GM18861 (cell line): ENCODE measurements around the gene ZBTB20.

Source experiments
- ATAC-seq: cut with Tn5 transposase; IDR thresholded peaks from one replicate; pipeline ENCODE4 v1.9.1; 2021; ENCODE audit not compliant: unreplicated experiment

ZBTB20 gene

DNA sequence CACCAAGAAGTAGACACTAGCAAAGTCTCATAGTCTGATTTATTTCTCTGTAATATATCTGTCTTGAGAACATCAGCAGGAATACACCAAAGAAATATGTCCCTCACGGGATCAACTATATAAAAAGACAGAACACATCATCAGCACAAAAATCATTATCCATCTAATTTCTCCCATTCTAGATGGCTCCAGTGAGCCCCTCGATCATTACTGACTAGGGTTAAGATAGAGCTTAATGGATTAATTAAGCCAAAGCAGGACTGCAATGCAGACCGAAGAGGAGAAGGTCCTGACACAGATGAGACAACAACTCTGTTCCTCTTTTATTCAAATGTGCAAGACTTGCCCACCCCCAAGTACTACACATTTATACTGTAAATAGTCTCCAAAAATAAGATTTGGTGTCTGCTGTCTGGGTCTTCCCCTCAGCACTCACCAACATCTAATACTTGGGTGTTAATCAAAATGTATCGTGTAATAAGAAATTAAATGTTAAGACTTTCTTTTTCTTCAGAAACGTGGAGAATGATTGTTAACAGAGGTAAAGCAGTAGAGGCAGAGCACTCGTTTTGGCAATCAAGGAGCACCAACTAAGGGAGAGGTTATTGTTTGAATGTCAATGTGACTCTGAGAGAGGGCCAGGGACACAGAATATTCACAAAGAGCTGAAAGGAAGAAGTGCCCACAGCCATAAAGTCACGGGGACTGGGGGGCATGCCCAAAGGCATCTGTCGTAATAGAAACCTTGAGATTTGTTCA lies 719.6 kb downstream of the ZBTB20 start:
- no peak for ATAC-seq

DNA sequence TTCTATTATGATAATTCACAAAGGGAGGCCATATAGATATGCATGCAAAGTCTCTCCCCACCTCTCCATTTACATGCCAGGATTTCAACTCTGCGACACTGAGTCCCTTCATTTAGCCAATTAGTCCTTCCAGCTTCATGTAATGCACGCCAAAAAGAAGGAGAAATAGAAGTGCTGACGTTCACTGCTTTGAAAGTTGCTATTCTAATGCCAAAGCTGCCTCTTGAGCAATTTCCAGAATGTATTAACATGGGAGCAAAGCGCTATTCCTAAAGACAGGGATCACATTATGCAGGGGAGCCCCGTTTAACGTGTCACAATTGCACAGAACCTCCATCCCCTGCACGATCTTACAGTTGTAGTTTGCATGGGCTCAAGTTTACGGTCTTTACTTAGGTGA lies 722.8 kb downstream of the ZBTB20 start:
- no peak for ATAC-seq

DNA sequence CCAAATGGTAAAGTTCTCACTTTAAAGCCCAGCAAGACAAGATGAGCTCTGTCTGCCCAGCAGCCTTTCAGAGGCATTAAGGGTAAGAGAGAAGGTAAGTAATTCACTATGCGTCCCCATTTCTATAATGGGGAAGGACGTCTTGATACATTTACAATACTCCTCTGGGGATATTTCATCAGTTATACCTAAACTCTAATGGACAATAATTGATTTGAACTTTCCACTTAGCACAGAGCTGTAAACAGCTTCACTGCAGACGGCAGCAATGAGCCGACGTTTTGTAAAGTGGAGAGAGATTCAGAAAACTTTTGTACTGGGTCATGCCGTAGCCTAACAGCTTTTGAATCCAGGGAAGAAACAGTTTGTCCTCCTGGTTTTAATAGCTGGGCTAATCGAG lies 725.9 kb downstream of the ZBTB20 start:
- ATAC-seq, result no peak

DNA sequence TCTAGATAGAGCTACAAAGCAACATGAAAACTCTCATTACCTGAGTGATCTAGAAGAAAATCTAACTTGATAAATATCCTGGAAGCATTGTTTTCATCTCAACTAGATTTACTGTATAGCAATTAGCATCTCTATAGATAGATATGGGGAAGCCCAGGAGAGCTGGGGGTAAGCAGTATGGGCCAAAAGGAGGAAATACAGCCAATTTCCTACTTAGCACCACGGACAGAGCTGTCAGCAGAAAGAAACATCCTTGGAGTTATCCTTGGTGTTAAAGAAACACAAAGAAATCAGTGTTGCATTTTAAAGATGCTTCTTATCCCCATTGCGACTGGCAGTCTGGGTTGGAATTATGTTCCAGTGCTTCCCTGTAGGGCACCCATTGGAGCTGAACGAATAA lies 727.0 kb downstream of the ZBTB20 start:
- no peak for ATAC-seq

DNA sequence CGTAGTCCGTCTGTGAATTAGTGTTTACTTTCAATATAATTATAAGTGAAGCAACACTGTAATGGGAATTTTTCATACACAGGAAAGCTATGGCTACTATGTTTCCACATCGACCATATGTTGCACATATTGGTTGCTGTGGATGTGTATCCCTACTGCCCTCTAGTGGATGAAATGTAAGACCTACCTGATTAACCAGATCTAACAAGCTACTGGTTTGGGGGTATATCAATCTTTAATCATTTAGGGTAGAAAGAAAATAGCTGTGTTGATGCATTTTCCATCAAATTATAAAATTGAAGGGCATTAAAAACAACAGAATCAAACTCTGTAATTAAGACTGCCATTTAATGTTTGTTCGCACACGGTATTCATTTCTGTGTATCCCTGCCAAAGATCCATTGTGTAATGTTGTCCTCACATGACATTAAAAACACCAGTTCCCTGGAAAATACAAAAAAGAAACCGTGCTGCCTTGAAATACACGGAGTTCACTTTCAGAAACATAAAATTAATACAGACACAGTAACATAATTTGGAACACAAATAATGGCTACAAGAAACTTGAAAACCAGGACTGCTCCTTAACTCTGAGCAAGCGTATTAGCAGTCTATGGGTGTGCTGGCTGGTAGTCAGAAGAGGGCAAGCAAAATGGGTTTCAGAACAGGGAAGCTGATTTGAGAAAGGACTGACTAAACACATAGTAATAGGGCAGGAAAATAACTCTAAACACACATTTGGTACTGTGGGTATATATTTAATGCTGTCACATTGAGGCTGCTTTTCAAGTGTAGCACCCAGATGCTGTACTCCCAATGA lies 728.2 kb downstream of the ZBTB20 start:
- peak; percentile 47 for ATAC-seq

DNA sequence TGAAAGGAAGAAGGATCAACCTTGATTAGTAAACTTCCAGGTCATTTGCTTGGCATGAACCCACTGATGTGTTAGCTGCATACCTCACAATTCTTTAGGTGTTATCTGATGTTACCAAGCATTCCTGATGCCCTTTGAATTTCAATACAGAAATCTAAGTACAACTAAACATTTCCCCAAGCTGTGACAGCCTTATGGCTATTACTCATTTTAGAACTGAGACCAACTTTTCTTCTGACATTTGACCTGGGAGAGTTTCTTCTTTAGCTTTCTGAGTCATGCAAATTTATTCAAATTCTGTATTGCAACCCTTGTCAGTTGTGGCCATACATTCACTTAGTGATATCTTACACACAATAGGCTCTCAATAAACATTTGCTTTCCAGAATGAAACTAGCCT lies 729.0 kb downstream of the ZBTB20 start:
- ATAC-seq, result peak; percentile 81

DNA sequence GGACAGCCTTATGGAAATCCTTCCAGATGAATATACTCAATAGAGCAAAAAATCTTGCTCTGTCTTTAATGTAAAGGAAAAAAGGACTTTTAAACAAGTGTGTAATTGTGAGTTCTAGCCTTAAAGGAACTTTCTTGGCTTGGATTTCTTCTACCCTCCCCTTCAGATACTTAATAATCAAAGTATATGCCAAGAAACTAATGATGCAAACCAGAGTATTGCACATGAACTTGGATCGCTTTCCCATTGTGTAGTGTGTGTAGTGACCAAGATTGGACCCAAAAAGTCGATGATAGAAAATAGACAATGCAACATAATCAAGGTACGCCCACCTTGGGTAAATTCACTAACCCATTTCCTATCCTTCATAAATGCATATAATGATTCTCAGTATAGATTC lies 729.4 kb downstream of the ZBTB20 start:
- no peak for ATAC-seq

DNA sequence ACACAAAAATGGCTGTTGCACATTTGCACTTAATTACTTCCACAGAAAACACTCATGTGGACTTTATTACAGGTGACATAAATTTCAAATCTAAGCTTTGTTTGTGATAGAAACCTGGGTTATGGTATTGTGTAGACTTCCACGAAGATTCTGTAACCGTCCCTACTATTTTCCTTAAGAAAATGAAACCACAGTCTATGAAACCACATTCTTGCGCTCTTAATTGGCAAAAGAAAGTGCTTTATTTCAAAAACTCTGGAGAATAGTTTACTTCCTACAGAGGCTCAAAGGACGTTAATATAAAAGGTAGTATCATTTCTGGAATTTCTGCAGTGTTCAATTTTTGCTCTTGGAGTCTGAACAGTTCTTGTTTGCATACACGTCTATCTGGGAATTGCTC lies 729.8 kb downstream of the ZBTB20 start:
- no peak for ATAC-seq

DNA sequence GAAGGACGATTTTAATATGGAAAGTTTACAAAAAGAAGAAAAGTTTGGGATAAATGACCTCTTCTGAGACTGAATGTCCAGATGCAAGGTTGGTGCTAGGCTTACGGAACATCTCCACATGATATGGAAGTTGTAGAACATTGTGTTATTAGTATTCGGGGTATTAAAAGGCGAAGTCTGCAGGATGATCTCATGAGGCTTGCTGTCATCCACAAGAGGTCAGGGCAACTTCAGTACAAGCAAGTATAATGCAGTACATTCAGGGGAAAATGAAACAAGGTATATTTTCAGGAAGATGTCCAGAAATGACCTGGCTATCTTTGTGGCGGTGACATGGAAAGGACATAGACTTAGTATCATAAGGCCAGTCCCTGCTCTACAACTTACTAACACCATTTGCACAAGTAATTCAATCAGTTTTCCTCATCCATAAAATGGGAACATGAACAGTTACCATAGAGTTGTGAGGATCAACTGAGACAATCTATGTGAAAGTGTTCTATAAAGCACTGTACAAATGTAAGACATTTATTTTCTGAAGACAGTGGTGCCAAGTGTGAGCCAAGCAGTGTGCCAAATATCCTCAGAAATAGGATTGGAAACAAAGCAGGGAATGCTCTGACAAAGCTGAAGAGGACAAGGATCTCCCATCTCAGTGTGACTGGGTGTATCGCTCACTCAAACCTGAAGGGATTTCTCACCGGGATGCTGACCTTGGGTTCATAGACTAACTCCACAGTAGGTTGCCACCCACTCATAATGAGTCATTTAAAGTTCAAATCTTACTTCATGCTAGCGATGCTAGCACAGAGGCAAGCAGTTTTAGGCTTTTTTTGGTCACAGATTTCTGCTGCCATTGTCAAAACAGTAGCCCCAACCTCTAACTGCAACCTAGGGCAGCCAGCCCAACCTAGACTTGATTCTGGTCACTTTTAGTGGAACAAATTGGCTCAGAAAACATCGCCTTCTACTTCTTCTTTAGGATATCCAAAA lies 735.0 kb downstream of the ZBTB20 start:
- peak; percentile 65 for ATAC-seq

DNA sequence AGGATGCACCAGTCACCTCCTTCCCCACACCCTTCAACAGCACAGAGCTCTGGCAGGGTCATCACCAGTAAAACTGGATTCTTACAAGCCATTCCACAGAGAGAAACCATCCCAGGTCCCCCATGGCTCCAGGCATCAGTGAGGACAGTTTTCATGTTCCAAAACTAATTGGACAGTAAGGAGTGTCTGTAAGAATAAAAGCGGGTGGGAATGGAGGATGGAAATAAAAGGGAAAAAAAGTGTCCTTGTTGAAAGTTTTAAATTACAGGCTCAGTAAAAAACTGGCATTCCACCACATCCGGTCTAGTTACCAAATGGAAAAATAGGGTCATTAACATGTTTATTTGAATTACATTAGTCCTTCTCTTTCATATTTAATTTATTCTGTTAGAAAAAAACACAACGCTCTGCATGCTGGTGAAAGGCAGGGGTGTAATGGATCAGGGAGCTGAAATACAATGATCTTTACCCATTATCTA lies 735.9 kb downstream of the ZBTB20 start:
- ATAC-seq, result no peak

DNA sequence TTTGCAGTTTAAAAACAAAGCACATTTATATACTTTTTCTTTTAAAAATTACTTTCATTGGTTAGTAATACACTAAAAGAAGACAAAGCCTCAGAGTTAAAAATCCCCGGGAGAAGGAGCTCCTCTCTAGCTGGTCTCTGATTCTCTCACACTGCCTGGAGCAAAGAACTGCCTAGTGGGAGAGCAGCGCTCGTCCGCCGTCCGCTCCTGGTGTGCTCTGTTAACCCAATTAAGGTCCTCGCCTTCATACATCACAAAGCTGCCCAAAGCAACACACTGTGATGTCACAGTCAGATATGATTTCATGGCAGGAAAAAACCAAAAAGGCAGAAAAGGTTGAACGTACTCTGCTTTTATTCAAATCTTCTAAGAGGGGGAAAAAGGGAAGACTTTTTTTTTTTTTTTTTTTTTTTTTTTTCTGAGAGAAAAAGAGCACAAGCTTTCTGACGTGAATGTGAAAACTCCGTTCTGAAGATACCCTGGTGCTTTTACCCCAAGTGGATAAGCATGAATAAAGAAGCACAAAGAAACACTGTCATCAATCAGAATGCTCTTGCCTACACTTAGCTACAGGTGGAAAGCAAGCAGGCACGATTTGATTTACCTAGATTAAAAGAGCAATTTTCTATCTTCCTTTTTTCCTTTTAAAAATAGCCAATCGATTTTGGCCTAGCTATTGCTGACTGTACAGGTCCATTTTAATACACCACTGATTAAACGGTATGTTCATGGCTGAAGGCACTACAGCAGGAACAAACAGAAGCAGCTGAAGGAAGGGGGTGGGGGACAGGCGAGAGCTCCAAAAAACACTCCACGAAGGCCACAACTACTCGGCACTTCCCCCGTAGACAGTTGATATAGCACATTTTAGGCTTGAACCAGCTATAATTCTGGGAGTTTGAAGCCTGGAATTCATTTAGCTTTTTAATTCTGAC lies 738.1 kb downstream of the ZBTB20 start:
- ATAC-seq, result no peak

DNA sequence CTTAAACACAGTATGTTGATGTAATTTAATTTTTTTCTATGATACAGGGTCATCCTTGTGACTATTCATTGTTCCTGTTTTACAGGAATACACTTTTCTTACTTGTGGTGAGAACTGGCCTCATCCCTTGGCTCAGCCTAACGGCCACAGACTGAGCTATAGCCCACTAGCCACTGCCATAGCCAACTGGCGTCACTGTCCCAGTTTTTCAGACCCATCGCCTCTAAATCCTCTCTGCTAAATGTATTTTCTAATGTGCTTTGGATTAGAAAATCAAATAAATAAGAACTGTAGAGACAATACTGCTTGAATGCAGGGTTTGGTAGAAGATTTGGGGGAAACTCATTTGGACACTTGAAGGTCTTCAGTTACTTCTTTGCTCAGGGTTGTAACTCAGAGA lies 740.2 kb downstream of the ZBTB20 start:
- ATAC-seq, result no peak

DNA sequence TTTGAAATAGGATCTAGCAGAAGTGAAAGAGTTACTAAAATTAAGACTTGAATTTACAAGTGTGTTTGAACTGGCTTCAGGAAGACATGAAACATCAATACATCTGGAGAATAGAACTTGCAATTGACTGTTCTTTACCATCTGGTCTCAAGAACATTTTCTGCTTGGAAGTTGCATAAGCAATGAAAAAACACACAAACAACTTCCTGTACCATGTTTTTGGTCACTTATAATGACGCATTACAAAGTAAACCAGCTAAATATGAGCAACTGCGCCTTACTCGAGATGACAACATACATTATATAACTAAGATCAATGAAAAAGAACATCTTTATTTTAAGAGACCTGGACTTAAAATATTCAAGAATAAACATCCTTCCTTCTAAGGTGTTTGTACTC lies 740.8 kb downstream of the ZBTB20 start:
- ATAC-seq, result no peak

DNA sequence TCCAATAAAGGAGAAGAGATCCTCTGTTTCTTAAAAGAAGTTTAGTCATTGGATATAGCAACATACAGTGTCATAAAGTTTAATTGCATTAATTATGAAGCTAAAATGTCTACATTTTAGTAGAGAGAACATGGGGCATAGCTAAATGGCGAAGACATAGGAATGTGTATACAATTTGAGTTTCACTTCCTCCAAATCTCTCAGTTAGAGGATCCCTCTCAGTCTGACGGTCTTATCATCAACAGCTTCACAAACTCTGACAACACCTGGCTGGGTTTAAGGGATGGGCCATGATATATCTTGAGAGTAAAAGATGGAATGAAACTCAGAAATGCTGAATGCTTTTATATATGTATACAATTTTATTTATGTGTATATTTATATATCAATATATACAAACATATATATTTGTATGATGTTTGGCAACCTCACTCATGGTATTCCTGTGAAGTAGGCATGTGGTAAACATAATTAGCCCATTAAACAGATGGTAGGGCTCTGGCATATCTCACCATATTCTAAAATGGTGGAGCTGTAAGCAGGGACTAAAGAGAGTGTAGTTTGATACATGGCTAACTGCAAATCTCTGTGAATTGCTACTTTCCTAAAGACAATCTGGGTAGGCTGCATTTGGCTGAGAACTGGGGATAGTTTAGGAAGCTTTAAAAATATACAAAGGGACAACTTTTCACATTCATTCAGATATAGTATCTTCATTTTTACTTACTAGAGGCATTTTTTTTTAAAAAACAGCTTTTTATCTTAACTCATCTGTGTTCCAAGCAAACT lies 741.7 kb downstream of the ZBTB20 start:
- peak; percentile 96 for ATAC-seq

DNA sequence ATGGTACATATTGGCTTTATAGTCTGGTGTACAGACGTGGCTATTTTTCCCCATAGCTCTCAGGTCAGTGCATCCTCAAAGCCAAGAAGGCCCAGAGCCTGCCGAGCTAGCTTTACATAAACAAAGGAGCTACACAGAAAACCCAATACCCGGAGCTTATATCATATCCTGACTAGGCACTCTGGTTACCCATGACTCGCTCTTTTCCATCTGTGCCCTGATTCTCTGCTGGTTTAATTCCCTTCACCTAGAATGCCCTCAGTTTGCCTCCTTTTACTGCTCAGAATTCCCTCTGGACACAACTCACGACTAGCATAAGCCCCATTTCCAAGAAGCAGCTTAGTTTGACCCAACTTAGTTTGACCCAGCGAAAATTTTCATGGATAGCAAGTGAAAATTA lies 742.5 kb downstream of the ZBTB20 start:
- no peak for ATAC-seq

DNA sequence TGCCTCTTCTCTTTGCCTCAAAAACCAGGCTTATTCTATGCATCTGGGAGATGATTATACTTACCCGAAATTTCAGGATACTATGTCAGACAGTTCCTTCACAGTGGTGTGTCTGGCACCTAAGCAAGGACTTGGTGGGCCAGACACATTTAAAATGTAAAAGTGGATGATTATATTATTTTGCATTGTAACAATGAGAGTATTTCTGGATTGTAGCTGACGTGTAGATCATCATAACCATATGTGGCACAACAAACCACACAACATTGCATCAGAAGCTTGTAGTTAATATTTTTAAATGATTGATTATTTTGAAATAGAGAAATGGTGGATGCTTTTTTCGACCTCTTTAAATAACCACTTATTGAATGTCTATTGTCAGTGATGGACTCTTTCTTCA lies 744.2 kb downstream of the ZBTB20 start:
- ATAC-seq, result no peak

DNA sequence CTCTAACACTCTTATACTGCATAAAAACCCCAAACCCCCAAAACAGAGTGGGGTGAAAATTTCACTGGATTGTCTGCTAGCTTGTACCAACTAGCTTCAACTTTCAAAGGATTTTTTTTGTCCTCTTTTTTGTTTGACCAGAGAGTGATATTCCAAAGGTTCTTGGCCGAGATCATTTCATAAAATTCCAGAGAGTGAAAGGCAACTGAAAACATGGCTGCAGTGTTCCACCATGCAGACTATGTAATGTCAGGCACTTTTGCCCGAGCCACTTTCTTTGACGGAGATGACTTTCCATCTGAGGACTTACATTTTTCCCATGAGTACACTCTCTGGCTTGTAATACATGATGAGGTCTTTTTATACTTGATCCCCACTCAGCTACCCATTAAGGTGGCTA lies 745.7 kb downstream of the ZBTB20 start:
- ATAC-seq, result no peak

DNA sequence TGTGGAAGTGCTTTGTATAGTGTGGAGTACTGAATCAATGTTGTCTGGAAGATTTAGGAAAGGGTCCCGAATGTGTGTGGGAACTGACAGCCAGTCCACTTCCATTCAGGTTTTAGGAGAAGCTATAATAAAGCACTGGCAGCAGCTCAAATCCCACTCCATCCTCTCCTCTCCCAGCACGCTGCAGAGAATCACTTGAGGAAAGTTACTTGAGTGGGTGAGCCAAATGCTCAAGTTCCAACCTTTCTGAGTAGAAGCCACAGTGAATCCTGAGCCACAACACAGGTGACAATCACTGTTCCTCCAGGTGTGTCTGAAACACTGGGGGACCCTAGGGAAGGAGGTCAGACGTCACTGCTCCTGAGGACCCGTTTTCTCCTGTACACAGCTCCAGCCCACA lies 746.7 kb downstream of the ZBTB20 start:
- no peak for ATAC-seq

DNA sequence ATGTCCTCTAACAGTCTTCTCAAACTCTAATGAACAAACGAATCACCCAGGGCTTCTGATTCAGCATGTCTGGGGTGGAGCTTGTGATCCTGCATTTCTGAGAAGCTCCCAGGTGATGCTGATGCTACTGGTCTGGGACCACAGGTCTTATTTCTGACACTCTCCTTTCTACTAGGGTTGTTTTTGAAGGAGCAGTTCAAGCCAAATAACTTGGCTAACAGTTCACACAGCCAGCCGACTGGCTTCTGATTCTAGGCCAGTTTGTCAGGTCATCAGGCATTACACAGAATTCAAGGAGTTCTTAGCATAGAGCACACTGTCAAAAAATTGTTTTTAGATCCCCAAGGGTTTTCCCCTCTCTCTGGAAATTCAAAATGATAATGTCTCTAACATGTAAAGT lies 752.5 kb downstream of the ZBTB20 start:
- ATAC-seq, result no peak
